Keratinocyte (primary cell): ENCODE results near the gene ARMC3. TPM values are rescaled to one million over a fixed set of nuclear protein-coding genes. Genes with fewer than 3 reads are reported as not detected.

Source experiments
- DNase-seq: peaks from one replicate; pipeline ENCODE4 v3.0.0-alpha.2; 2011; ENCODE audit warnings: low read depth, missing footprints, low spot score
- FAIRE-seq: peaks from 2 replicates; lab custom pipeline; 2011; peaks lifted over from hg19 to GRCh38; lab: Jason Lieb, UNC
- H2AFZ ChIP-seq: 2 replicates; pipeline ENCODE4 v1.6.0; 2012; ENCODE audit warnings: low read length, control low read depth, inconsistent platforms; ENCODE audit not compliant: control insufficient read depth
- H3K27ac ChIP-seq: 2 replicates; pipeline ENCODE4 v1.5.1; 2011; ENCODE audit warnings: low read length; ENCODE audit not compliant: control insufficient read depth, insufficient read depth
- H3K27me3 ChIP-seq: 3 replicates; pipeline ENCODE4 v1.6.0; 2011; ENCODE audit warnings: low read length; ENCODE audit not compliant: control insufficient read depth, insufficient read depth; ENCODE audit errors: extremely low read depth
- H3K36me3 ChIP-seq, 2 experiments: 2 replicates in 1 of 2; 3 replicates in 1 of 2; pipeline ENCODE4 v1.5.1; 2011; ENCODE audit warnings: low read length in 2 of 2, mild to moderate bottlenecking in 1 of 2; ENCODE audit not compliant: control insufficient read depth in 2 of 2, insufficient read depth in 2 of 2; ENCODE audit errors: extremely low read depth in 1 of 2
- H3K4me1 ChIP-seq: 3 replicates; pipeline ENCODE4 v1.5.1; 2011; ENCODE audit warnings: low read length; ENCODE audit not compliant: control insufficient read depth, insufficient read depth; ENCODE audit errors: extremely low read depth
- H3K4me2 ChIP-seq: 3 replicates; pipeline ENCODE4 v1.6.0; 2011; ENCODE audit warnings: low read depth, low read length; ENCODE audit not compliant: control insufficient read depth, insufficient read depth; ENCODE audit errors: extremely low read depth
- H3K4me3 ChIP-seq, 3 experiments: fragments of 200-600 bp in 1 of 3; sonication (generic) in 1 of 3; 2 replicates in 2 of 3; 3 replicates in 1 of 3; pipeline ENCODE4 v1.5.1; 2011 to 2016; ENCODE audit warnings: low read length in 3 of 3, mild to moderate bottlenecking in 3 of 3, control low read depth in 2 of 3, inconsistent platforms in 1 of 3, low read depth in 1 of 3, mixed read lengths in 1 of 3, mixed run types in 1 of 3, moderate library complexity in 1 of 3; ENCODE audit not compliant: control insufficient read depth in 2 of 3, insufficient read depth in 2 of 3; ENCODE audit errors: extremely low read depth in 1 of 3
- H3K79me2 ChIP-seq: 2 replicates; pipeline ENCODE4 v1.6.0; 2012; ENCODE audit warnings: low read length; ENCODE audit not compliant: control insufficient read depth, insufficient read depth
- H3K9ac ChIP-seq: 3 replicates; pipeline ENCODE4 v1.6.0; 2011; ENCODE audit warnings: low read length; ENCODE audit not compliant: control insufficient read depth, insufficient read depth; ENCODE audit errors: extremely low read depth
- H3K9me1 ChIP-seq: 3 replicates; pipeline ENCODE4 v1.6.0; 2011; ENCODE audit warnings: low read length; ENCODE audit not compliant: control insufficient read depth, insufficient read depth; ENCODE audit errors: extremely low read depth
- H3K9me3 ChIP-seq: 2 replicates; pipeline ENCODE4 v1.5.1; 2012; ENCODE audit warnings: low read depth, low read length; ENCODE audit not compliant: control insufficient read depth
- H4K20me1 ChIP-seq: 3 replicates; pipeline ENCODE4 v1.6.0; 2011; ENCODE audit warnings: low read length; ENCODE audit not compliant: control insufficient read depth, insufficient read depth; ENCODE audit errors: extremely low read depth
- CTCF ChIP-seq, 3 experiments: IDR thresholded peaks in 1 of 3; conservative IDR thresholded peaks in 1 of 3; optimal IDR thresholded peaks in 1 of 3; 2 replicates in 2 of 3; 3 replicates in 1 of 3; pipeline versions ENCODE3 to v1.5.1; 2011; ENCODE audit warnings: low read length in 3 of 3, mild to moderate bottlenecking in 3 of 3, moderate library complexity in 2 of 3, control low read depth in 1 of 3, inconsistent platforms in 1 of 3; ENCODE audit not compliant: insufficient read depth in 2 of 3; ENCODE audit errors: extremely low read depth in 1 of 3
- EZH2 ChIP-seq: IDR thresholded peaks from one replicate; pipeline ENCODE4 v1.6.1; 2012; ENCODE audit warnings: inconsistent platforms, mild to moderate bottlenecking, low read length, moderate library complexity
- dilution Hi-C: fragments of 300-500 bp; cut with MboI; formaldehyde crosslinking; loops from one replicate; pipeline ENCODE4 v1.7.0; 2020; ENCODE audit warnings: low sequenced_read_pairs; ENCODE audit not compliant: extremely low pct_ligation_motif_present
- polyA plus RNA-seq, 5 experiments: library from polyadenylated mRNA; depleted of rRNA in 3 of 5; stranded (reverse) in 3 of 5; stranded (forward) in 1 of 5; unstranded in 1 of 5; fragments of >200 nt; gene quantifications; 1 replicate in 1 of 5; 2 replicates in 3 of 5; 3 replicates in 1 of 5; pipeline versions ENCODE4 v1.2.1 to v1.2.3, GENCODE V29; 2011 to 2012; ENCODE audit warnings: missing spikeins in 2 of 5, low read depth in 1 of 5, low replicate concordance in 1 of 5

Gene ARMC3
- polyA plus RNA-seq, 1 donor (not counting 4 experiments of a cell fraction or from before 2014, with no cell fraction given) = not detected

GRCh38 chr10:22932626-22933370 lies 4.9 kb downstream of the ARMC3 start:
- Histone ChIP-seq H4K20me1 (no peaks in the 10 kb centered on the region), H3K4me2 (no peak overlapping the region), H3K9me1 (no peaks in the 10 kb centered on the region), H3K9me3 (no peaks in the 10 kb centered on the region), H3K4me1 (peaks cover 3% of the 10 kb centered on the region), H3K4me3 (no peak overlapping the region), H3K36me3 (no peaks in the 10 kb centered on the region), H3K79me2 (no peaks in the 10 kb centered on the region), H3K27me3 (peaks cover 5% of the 10 kb centered on the region), H3K27ac (no peak overlapping the region), H3K9ac (no peak overlapping the region), H2AFZ (no peak overlapping the region)
- no peak for TF ChIP-seq CTCF (optimal IDR thresholded peaks at IDR 0.05 in 1 of 3, IDR thresholded peaks at IDR 0.05 in 1 of 3, conservative IDR thresholded peaks at IDR 0.05 in 1 of 3; ENCODE audit: extremely low read depth in 1 of 3, insufficient read depth in 2 of 3, low read length in 3 of 3)
- dilution Hi-C loops = no loop called here
- FAIRE-seq = no peak
- no peak for DNase-seq

GRCh38 chr10:22934726-22935125 lies 6.9 kb downstream of the ARMC3 start:
- Histone ChIP-seq H3K36me3 (no peaks in the 10 kb centered on the region), H3K9me3 (no peaks in the 10 kb centered on the region), H3K4me1 (peaks cover 3% of the 10 kb centered on the region), H3K4me2 (no peak overlapping the region), H4K20me1 (no peaks in the 10 kb centered on the region), H3K27me3 (no peaks in the 10 kb centered on the region), H2AFZ (no peak overlapping the region), H3K27ac (no peak overlapping the region), H3K79me2 (no peaks in the 10 kb centered on the region), H3K9ac (no peak overlapping the region), H3K4me3 (no peak overlapping the region), H3K9me1 (no peaks in the 10 kb centered on the region)
- FAIRE-seq (no peak), DNase-seq (no peak)
- TF ChIP-seq CTCF (optimal IDR thresholded peaks at IDR 0.05 in 1 of 3, IDR thresholded peaks at IDR 0.05 in 1 of 3, conservative IDR thresholded peaks at IDR 0.05 in 1 of 3; ENCODE audit: extremely low read depth in 1 of 3, insufficient read depth in 2 of 3, low read length in 3 of 3) (no peak), EZH2 (no peak)
- dilution Hi-C loops = no loop called here
